NCI-H82 treated with DMSO at 0.1 percent for 48 hours (cell line): ENCODE data around the gene ARFRP1.

Experiments
- DNase-seq: peaks from one replicate; lab custom pipeline; 2025; ENCODE audit not compliant: unreplicated experiment; lab: John Stamatoyannopoulos, UW

The ARFRP1 gene

GRCh38 chr20:63692436-63693082, 15.2 kb downstream of the ARFRP1 start:
- DNase-seq, result no peak

DNA sequence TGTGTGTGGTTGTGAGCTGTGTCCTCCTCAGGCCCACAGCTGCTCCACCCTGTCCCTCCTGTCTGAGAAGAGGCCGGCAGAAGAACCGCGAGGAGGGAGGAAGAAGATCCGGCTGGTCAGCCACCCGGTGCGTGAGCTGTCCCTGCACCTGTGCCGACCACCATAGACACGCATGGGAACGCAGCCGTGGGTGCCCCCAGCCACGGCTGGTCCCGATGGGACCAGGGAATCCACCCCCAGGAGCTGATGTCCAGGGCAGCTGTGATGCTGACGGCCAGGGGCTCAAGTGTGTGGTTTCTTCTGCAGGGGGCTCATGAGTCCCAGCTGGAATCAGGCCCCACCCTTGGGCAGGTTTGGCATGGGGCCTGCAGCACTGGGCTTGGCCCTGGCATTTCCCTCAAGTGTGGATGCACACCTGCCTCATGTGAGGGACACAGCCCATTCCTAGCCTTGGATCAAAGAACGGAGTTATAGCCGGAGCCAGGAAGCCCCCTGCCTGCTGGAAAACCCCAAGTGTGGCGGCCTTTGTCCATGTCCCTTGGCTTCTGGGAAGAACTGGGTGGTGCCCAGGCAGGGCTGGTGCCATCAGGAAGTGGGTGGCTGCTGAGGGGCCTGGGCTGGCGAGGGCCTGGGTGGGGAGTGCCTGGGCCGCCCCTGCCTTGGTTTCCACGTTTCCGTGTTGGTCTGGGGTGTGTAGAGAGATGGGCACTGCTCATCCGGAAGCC, 15.9 kb downstream of the ARFRP1 start:
- no peak for DNase-seq

DNA sequence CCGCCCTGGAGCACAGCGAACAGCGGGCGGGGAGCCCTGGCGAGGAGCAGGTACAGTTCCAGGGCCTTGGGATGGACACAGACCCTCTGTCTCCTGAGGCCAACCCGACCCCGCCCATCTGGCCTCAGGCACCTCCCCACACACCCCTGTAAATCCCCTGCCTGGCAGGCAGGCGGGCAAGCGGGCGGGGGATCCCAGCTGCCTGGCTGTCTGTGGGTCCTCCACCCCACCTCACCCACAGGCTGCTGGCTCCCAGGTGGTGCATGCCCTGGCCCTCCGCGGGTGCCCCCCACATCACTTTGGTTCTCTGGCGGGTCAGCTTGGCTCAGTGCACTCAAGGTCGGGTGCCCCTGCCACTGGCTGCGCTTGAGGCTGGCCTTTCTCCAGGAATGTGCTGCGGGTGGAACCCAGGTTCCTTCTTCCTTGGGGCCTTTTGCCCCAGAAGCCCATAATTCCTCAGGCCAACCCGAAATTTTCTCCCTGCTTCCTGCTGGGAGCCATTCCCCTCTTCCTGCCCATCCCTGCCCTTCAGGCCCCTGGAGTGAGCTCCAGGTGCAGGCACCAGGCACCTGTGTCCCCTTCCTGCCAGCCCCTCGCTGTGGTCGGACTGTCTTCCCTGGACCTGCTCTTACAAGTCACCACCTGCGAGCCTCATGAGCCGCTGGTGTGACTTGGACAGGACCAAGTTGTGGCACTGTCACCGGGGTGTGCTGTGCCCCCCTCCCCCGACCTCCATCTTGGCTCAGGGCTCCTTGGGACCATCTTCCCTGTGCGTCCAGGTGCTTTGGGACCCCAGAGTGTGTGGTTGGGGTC, 16.7 kb downstream of the ARFRP1 start:
- DNase-seq, result no peak

DNA sequence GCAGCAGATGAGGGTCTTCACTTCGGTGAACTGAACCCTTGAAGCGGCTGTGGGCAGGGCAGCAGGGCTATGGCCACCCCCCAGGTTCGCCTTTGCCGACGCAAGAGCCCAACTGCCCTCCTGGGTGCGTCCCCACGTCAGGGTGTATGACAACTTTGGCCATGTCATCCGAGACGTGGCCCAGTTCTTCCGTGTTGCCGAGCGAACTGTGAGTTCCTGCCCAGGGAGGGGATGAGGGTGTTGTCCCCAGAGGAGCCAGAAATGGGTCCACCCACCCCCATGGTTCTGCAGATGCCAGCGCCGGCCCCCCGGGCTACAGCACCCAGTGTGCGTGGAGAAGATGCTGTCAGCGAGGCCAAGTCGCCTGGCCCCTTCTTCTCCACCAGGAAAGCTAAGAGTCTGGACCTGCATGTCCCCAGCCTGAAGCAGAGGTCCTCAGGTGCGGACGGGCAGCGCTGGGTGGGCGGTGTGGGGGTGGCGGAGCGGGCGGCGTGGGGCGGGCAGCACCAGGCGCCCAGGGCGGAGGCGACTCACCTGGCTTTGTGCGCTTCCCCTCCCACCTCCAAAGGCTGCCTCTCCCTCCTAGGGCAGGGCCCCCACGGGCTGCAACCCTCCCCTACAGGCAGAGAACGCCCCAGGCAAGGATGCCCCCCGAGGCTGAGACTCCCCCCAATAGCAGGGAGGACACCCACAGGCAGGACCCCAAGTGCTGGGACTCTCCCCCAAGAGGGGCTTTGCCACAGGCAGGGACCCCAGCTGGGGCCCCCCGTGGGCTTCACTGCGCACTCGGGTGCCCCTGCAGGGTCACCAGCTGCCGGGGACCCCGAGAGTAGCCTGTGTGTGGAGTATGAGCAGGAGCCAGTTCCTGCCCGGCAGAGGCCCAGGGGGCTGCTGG, 17.5 kb downstream of the ARFRP1 start:
- DNase-seq, result no peak

GRCh38 chr20:63689046-63690002, 18.5 kb downstream of the ARFRP1 start:
- no peak for DNase-seq

DNA sequence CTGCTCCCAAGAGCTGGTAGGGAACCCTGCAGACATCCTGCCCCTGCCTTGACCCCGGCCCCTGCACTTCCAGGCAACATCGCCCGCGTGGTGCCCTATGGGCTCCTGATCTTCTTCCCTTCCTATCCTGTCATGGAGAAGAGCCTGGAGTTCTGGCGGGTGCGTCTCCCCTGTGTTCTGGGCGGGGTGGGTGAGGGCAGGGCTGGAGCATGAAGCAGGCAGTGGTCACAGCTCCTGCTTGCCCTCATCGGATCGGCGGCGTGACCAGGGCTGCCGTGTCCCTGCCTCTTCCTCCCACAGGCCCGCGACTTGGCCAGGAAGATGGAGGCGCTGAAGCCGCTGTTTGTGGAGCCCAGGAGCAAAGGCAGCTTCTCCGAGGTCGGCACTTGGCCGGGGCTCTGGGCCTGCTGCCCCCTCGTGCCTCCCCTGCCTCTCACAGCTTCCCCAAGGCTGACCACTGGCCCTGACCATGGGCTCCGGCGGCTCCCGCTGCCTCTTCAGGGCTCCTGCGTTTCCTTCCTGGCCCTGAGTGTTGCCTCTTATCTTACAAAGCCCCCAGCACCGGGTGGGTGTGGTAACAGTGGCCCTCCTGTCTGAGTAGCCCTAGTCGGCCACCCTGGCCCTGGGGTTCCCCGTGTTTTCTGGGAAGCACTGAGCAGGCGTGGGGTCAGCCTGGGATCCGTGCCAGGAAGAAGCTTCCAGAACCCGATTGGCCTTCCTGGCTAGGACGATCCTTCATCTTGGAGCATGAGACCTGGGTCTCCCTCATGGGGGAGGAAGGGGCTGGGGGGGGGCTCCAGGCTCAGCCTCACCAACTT, 19.3 kb downstream of the ARFRP1 start:
- no peak for DNase-seq

- no peak for DNase-seq
Measured at GRCh38 chr20:63687419-63688178, 20.2 kb downstream of the ARFRP1 start.

- no peak for DNase-seq
Measured at GRCh38 chr20:63686492-63687321, 21.1 kb downstream of the ARFRP1 start.

- DNase-seq, result no peak
Measured at GRCh38 chr20:63686094-63686491, 21.7 kb downstream of the ARFRP1 start.

DNA sequence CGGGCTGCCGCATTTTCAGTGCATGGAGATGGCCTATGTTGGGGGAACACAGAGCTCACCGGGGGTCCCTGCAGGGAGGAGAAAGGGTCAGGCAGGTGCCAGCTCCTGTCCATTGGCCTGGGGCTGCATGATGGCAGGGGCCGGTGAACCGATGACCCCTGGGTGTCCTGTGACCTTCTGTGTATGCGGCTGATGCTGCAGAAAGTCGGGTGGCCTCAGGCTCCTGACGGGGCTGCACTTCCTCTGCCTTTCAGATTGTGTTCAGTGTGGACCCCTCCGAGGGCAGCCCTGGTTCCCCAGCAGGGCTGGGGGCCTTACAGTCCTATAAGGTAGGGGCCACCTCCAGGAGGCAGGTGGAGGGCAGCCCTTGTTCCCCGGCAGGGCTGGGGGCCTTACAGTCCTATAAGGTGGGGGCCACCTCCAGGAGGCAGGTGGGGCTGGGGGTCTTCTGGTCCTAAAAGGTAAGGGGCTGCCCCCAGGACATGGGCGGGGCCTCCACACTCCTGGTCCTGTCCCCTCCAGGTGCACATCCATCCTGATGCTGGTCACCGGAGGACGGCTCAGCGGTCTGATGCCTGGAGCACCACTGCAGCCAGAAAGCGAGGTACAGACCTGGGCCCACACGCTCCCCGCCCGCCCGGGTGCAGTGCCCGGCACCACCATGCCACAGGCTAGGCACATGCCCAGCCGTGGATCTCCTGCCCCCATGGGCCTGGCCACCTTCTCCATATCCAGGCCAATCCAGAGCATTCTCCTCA, 22.3 kb downstream of the ARFRP1 start:
- DNase-seq, result no peak

GRCh38 chr20:63682384-63683139, 25.2 kb downstream of the ARFRP1 start:
- DNase-seq, result no peak

DNA sequence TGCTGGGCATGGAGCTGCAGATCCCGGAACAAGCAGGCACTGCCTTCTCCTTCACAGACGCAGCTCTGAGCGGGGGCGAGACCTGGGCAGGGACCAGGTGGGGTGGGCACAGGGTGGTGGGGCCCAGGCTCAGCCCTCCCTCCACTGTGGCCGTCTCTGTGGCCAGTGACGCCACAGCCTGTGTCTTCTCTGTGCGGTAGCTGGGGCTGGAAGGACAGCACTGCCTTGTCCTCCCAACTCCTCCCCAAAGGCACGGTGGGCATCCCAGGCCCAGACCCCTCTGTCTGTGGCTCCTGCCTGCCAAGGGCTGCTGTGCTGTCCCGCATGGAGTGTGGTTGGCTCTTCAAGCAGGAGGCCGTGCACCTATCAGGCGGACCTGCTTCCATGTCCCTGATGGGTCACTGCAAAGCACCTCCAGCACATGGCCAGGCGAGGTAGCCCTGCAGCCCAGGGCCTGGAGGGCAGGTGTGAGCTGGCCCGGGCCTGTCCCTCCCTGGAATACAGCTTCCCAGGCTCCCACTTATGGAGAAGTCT, 26.1 kb downstream of the ARFRP1 start:
- DNase-seq, result no peak

DNA sequence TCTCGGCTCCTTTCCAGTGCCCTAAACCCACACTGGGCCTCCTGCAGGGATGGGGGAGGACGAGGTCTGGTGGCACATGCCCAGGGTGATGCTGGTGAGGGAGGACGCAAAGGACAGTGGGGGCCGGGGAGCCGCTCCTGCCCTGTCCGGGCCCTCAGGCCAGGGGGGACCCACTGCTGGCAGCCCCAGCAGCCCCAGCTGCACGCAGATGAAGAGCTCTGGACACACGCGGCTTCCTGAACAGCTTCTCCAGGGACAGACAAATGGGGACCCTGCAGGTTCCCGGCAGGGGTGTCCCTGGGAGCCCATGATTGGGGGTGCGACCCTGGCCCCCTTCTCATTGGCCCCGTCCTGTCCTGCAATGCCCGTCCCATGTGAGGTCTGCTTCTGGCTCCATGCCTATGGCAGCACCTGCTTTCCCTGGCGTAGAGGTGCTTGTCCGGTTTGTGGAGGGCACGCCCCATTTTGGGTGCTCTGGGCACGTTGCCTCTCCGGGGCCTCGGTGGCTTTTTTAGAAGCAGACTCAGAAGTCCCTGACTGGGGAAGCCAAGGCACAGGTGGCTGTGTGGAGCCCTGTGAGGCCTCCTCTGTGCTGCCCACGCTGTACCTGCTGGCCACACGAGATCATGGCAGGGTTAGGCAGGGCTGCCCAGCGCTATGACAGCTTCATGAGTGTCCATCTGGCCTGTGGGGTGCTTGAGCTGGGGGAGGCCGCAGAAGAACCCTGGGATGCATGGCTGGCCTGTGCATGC, 26.7 kb downstream of the ARFRP1 start:
- DNase-seq, result no peak

GRCh38 chr20:63680427-63680826, 27.3 kb downstream of the ARFRP1 start:
- no peak for DNase-seq

DNA sequence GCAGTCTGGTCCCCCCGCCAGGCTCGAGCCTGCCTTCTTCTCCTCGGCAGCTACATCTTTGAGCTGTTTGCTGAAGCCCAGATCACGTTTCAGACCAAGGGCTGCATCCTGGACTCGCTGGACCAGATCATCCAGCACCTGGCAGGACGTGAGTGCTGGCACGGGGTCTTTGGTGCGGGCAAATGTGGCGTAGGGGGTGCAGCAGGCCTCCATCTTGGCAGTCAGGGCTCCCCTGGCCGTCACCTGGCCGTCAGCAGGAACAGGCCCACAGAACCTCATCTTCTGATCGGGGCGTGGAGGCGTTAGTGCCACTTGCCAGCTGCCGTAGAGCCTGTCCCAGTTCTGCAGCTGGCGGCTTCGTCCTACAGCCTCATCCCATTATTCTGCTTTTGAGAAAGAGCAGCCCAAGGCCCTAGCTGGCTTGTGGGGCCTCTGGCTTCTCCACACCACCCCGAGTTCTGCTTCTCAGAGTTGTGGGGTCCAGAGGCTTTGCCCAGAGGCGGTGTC, 27.9 kb downstream of the ARFRP1 start:
- DNase-seq, result no peak
